Measurements from ENCODE around the gene FKBP8. TPM values are rescaled to one million over a fixed set of nuclear protein-coding genes. Genes with fewer than 3 reads are reported as not detected.
"Not testable (repeated sequence)": the region's sequence is repeated elsewhere in the genome, so short reads cannot be mapped to it uniquely, and the experiment has no call there.

FKBP8 gene
- polyA plus RNA-seq, 10 donors, result 80.2 to 170 (median 117) TPM

DNA sequence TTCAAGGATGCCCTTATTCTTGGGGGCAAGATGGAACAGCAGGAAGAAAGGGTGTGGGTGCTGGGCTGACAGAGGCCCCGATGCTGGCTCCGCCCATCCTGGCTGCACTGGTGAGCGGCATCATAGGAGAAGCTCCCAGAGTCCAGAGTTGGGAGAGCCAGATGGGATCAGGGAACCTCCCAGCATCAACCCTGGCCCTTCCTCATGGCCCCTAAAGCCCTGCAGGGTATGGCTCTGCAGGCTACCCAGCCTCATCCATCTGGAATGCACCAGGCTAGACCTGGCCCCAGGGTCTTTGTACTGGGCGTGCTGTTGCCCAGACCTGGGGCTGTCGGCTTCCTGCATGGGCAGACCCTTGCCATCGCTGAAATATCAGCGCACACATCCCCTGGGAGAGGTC, 13.6 kb downstream of the FKBP8 start:
- DNase-seq, result no peak

DNA sequence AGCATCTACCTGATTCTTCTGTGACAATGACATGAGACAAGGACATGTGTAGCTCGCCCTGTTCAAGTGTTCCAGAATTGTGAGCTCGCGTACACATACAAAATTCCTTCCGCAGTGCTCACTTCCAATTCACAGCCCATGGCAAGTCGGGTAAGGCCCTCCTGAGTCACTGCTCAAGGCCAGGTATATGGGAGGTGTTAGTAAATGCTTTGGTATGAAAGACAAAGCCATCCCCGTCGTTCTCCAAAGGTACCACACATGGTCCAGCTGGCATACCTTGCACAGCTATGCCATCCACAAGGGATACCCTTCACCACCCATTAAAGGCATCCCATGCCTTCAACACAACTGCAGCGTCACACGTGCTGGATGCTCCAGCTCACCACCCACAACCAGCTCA, 17.1 kb downstream of the FKBP8 start:
- DNase-seq, result no peak

- DNase-seq, result no peak
Observed at GRCh38 chr19:18523841-18524240, 19.5 kb downstream of the FKBP8 start.

- DNase-seq, result not testable (repeated sequence)
Observed at GRCh38 chr19:18522862-18523440, 20.4 kb downstream of the FKBP8 start.

GRCh38 chr19:18522124-18522861, 21.1 kb downstream of the FKBP8 start:
- peak; percentile 100 for DNase-seq

GRCh38 chr19:18521692-18522123, 21.7 kb downstream of the FKBP8 start, which contains the start of gene ELL:
Gene ELL, minus strand, starts transcription at chr19:18522070. Its CDS starts 15 bp downstream, at chr19:18522055.
- DNase-seq, result no peak

DNA sequence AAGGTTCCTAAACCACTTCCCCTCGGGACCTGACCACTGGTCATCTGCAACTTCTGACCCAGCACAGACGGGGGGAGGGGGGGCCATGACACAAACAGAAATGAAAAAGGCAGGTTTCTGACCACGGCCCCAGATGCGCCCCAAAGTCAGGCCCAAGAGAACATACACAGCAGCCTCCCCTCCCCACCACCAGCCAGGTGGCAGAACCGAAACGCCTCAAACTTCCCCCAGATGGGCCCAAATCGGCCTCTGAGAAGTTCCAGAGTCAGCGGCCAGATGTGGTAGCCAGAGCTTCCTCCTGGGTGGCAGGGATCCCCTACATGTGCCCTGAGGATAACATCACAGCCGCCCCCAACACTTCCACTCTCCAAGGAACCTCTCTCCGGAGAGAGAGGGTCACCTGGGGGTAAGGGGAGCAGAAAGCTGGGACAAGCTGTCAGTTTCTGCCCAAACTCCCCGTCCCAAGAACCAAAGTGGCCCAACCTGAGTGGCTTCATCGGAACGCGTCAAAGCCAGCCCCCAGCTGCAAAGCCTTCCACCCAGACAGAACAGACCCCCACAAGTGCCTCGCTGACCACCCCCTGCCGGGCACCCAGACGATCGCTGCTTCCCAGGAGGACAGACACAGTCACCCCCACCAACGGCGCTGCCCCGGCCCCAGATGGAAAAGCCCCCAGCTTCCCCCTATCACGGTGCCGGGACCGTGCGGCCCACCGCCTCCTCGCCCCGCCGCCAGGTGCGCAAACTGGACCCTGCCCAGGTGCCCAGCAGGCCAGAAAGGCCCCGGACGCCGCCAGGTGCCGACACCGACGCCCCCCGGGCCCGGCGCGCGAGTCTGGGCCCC, 22.3 kb downstream of the FKBP8 start:
- peak in 2 of 3 donors; percentile 36 to 65 for DNase-seq

DNA sequence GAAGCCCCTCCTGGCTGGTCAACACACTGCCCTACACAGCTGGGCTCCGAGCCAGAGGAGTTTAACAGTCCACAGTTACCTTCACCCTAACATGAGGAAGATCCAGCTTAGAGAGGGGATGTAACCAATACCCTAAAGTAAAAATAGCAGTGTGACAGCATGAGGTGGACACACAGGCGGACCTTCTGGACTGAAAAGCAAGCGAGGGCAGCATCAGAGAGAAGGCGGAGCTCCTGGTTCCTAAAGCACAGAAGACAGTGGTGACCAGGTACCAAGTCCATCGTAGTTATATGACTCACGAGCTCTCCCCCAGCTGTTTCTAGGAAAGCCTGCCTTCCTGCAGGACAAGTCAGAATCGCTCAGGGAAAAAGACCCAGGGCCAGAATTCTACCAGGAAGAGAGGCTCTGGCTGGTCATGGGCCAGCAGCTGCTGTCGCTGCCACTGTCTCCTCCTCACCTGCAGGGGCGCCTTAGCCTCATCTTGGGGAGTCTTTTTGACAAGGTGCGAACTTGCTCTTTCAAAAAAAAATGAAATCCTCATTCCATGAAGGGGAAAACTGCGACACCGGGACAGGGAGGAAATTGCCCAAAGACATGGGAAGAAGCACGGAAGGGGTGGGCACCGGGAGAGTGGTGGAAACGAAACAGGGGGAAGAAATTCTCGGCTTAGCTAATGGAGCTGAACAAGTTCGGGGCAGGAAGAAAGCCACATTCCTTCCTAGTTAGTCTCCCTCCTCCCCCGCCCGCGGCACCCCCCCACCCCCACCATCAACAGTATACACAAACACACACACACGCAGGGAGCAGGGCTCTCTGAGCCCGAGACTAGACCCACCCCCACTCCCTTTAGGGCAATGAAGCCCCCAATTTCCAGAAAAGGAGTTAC, 23.2 kb downstream of the FKBP8 start:
- peak; percentile 66 to 83 (median 67) for DNase-seq

DNA sequence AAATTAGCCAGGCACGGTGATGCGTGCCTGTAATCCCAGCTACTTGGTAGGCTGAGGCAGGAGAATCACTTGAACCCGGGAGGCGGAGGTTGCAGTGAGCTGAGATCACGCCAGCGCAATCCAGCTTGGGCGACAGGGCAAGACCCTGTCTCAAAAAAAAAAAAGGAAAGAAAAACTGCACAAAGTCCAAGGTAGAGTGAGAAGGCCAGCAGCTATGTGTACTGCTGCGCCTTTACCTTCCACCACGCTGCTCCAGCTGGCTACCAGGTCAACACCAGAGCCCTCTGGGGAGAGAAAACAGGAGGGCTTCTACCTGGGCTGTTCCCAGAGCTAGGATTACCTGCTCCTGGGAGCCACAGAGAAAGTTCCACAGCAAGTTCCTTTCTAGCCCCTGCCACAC, 24.7 kb downstream of the FKBP8 start:
- DNase-seq, result no peak

- DNase-seq, result no peak
Observed at GRCh38 chr19:18517606-18518005, 25.8 kb downstream of the FKBP8 start.

DNA sequence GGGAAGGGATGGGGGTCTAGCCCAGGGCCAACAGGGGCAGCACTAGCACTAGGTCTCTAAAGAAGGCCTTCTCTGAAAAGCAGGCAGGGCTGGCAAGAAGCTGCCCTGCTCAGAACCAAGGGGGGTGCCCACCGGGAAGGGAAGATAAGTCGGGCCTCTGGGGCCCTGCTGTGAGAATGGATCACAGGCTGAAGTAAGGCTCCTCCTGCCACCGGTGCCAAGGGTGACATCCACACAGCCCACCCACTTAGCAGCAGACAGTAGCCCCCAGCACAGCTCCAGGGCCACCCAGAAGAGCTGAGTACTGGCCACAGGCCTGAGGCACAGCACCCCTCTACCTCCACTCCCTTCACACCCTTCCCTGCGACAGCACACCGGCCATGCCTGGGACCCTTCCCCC, 27.4 kb downstream of the FKBP8 start:
- DNase-seq, result no peak

DNA sequence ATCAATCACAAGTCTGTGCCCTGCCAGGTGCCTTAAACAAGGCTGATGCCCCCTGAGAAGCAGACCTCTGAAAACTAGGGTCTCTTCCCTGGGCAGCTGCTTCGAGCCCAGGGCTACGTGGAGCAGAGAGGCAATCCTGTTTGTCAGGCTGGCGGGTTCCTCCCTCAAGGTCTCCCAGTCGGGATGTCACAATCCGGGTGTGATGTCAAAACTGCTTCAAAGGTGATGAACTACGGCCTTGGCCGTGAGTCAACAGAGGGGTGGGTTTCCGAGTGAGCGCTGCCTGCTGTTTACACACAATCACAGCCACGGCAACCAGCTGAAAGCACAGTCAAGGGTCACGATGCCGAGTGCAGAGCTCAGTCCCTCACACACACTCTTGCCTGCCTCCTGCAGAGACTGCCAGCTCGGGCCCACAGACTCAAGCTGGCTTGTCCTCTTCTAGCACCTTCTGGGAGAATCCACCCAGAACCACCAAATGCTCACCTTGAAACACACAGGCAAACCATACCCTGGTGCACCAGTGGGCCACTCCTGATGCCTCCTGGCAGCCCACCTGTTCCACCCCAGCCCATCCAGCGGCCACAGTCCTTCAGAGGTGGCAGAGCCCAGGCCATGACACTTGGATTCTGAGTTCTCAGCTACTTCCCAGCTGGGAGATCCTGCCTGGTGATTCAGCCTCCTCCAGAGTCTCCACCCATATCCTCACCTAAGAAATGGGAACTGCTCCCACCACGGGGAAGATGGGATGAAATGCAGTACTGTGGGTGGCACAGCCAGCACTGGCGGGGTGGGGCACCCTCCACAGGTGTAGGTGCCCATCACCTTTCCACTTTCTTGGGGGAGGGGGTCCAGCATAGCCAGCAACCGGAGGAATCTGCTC, 28.3 kb downstream of the FKBP8 start:
- peak in 2 of 3 donors; percentile 46 to 49 for DNase-seq

DNA sequence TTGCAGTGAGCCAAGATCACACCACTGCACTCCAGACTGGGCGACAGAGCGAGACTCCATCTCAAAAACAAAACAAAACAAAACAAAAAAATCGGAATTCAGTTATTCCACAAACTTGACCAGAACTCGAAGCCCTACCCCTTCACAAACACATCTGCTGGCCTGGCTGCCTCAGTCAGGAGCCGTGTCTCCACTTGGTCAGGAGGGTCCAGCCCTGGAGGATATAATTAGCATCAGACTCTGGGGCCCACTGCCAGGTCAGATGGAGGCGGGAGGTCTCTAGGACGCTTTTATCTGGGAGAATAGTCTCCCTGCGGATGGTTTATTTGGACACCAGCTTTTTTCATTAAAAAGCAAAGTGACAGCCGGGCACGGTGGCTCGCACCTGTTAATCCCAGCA, 29.5 kb downstream of the FKBP8 start:
- peak in 2 of 3 donors; percentile 47 to 57 for DNase-seq

DNA sequence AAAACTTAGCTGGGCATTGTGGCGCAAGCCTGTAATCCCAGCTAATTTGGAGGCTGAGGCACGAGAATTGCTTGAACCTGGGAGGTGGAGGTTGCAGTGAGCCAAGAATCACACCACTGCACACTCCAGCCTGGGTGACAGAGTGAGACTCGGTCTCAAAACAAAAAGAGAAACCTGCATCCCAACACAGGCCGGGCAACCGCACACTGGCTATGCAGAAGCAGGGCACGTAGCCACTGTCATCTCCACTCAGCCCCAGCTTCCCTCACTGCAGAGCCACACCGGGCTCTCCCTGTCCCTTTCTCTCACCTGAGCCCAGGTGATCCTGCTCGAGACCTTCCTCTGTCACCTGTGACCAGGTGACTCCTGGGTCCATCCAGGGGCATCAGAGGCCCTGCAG, 33.2 kb downstream of the FKBP8 start:
- DNase-seq, result no peak

- no peak for DNase-seq
Observed at GRCh38 chr19:18508585-18508984, 34.8 kb downstream of the FKBP8 start.

DNA sequence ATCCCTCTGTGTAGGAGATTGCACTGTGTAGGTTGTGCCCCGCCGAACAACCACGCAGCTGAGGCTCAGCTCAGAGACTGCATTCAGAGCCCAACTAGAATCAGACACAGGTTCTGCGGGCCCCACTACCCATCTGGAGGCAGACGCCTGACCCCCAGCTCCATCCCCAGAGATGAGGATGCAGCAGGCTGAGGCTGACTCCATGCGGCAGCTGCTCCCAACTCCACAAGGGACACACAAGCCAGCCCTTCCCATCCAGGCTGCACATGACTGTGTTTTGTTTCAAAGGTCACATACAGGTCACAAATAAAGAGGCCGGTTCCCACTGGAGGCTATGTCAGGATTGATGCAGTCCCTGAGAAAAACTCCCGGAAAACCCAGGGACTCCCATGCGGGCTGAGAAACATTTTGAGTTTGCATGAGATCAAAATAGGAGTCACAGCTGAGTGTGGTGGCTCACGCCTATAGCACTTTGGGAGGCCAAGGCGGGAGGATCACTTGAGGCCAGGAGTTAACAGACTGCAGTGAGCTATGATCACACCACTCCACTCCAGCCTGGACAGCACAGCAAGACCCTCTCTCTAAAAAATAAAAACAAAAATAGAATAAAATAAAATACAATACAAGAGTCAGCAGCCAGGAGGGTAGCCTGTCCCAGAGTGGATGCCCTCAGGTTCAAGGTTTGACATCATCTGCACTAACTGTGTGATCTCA, 35.5 kb downstream of the FKBP8 start:
- peak in 1 of 3 donors; percentile 73 for DNase-seq

GRCh38 chr19:18507021-18507726, 36.2 kb downstream of the FKBP8 start:
- no peak for DNase-seq

DNA sequence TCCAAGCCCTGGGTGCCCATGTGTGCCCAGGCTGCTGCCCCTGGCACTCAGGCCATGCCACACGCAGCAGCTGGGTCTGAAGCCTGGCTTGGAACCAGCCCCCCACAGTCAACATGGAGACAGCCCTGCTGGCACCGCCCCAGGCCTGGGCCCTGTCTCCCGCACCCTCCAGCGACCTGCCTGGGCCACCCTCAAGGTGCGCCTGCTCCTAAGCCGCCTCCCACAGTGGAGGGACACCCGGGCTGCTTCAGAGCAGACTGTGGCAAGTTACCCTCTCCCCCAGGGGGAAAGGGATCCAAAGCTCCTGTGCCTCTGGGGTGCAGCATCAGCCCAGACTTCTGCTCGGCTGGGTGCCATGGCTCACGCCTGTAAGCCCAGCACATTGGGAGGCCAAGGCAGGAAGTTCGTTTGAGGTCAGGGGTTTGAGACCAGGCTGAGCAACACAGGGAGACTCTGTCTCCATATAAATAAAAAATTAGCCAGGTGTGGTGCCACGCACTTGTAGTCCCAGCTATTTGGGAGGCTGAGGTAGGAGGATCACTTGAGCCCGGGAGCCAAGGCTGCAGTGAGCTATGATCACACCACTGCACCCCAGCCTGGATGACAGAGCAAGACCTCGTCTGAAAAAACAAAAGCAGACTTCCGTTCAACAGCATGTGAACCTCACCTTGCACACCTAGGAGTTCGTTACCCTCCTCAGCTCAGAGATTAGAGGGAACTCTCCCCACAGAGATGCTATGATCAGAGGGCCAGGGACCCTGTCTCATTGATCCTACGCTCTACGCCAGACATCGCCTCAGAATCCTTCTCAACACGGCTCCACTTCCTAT, 37.1 kb downstream of the FKBP8 start:
- DNase-seq, result no peak
